Colonic mucosa (tissue), 4 donors: ENCODE data around the gene NINL. TPM values are rescaled to one million over a fixed set of nuclear protein-coding genes. Genes with fewer than 3 reads are reported as not detected.

Experiments
- DNase-seq: peaks from one replicate; pipeline ENCODE4 v3.0.0-alpha.2; 2020
- H3K27ac ChIP-seq: fragments of 200-600 bp; one replicate; pipeline ENCODE4 v1.8.0; 2021
- H3K27me3 ChIP-seq: fragments of 200-600 bp; one replicate; pipeline ENCODE4 v1.8.0; 2021
- H3K36me3 ChIP-seq: fragments of 200-600 bp; one replicate; pipeline ENCODE4 v1.8.0; 2021
- H3K4me1 ChIP-seq: fragments of 200-600 bp; one replicate; pipeline ENCODE4 v1.8.0; 2021; ENCODE audit warnings: mild to moderate bottlenecking
- H3K4me3 ChIP-seq: fragments of 200-600 bp; one replicate; pipeline ENCODE4 v1.8.0; 2021
- H3K9ac ChIP-seq, 2 donors: one replicate each; pipeline ENCODE4 v1.7.0; 2013; ENCODE audit warnings: control low read depth in 2 of 2, low read depth in 2 of 2, low read length in 2 of 2
- H3K9me3 ChIP-seq: fragments of 200-600 bp; one replicate; pipeline ENCODE4 v1.8.0; 2021
- intact Hi-C: fragments of 100-400 bp; cut with DNase I; formaldehyde crosslinking; loops from one replicate; pipeline ENCODE4 v1.14.1; 2022
- total RNA-seq, 2 donors: library from RNA; stranded (reverse); fragmentation: NEBNext Ultra II Directional in 1 of 2; extraction: Animal tissue kit (Norgen Biotek cat#: 25700) in 1 of 2; gene quantifications; one replicate each; pipeline ENCODE4 v1.2.1, GENCODE V29; 2021
- TF ChIP-seq, protein P1 (sequence below): fragments of 200-600 bp; IDR thresholded peaks from one replicate; pipeline ENCODE4 v1.8.0; 2022; ENCODE audit warnings: antibody characterized with exemption, mild to moderate bottlenecking
- donor health status: healthy.
- donor health status: DM: no; HTN: no; CAD: no.
- donor health status: DM: no; HTN: no; CAD: no.

Gene NINL
- total RNA-seq, 2 donors from 2014 or later, result 3.4 to 5.3 TPM

DNA sequence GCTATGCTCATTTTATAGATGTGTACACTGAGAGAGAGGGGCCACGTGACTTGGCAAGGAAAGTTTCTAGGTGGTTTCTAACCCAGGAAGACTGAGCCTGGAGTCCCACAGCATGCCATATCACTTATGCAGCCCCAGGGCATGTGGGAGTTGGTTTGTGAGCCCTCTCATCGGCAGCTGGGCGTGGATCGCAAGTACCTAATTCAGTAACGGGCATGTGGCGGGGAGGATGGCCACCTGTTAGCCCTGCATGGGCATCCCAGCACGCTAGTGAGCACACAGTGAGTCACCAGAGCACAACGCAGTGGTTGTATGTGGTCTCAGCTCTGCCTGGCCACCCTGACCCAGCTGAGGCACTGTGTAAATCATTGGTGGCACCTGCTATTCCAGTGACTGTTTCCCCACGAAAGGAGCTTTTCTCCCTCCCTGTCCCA is 88.3 kb downstream of the NINL start:
- no peak overlapping the region for H3K9ac ChIP-seq
- H3K27ac ChIP-seq, result no peak overlapping the region
- H3K27me3 ChIP-seq, result no peaks in the 10 kb centered on the region
- H3K36me3 ChIP-seq, result no peaks in the 10 kb centered on the region
- intact Hi-C loops, result no loop called here
- no peaks in the 10 kb centered on the region for H3K4me1 ChIP-seq
- no peak for DNase-seq
- H3K4me3 ChIP-seq, result no peak overlapping the region
- TF ChIP-seq, protein P1, sequence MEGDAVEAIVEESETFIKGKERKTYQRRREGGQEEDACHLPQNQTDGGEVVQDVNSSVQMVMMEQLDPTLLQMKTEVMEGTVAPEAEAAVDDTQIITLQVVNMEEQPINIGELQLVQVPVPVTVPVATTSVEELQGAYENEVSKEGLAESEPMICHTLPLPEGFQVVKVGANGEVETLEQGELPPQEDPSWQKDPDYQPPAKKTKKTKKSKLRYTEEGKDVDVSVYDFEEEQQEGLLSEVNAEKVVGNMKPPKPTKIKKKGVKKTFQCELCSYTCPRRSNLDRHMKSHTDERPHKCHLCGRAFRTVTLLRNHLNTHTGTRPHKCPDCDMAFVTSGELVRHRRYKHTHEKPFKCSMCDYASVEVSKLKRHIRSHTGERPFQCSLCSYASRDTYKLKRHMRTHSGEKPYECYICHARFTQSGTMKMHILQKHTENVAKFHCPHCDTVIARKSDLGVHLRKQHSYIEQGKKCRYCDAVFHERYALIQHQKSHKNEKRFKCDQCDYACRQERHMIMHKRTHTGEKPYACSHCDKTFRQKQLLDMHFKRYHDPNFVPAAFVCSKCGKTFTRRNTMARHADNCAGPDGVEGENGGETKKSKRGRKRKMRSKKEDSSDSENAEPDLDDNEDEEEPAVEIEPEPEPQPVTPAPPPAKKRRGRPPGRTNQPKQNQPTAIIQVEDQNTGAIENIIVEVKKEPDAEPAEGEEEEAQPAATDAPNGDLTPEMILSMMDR, result no peak
- no peaks in the 10 kb centered on the region for H3K9me3 ChIP-seq

DNA sequence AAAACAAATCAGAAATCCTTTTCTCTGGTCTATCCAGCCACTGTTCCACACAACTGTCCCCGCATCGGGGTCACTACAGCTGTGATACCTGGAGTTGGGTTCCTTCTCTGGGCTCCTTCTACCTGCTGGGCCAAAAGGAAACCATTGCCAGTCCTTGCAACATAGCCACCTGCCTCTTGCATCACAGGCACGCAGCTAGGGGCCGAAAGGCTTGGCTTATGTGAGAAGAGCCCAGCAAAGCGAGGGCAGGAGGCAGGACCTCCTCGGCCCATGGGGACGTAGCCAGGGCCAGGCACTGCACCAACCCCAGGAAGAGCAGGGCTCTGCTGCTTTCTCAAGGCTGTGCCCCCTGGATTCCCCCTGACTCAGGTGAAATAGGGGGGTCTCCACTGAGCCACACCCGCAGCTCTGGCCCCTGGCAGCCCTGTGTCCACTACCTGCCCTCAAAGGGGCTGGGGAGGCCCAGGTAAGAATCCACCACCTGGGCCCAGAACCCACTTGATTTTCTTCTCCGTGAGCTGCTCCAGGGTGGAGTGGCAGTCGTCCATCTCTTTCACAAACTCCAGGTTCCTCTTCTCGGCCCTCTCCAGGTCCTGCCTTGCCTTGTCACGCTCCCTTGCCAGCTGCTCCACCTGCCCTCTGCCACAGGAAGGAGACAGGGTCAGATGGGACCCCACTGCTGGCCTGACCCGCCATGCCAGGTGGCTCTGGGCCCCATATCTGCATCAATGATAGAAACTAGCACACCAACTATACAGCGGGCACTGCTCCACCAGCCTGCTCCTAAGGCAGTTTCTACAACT is 89.0 kb downstream of the NINL start:
- TF ChIP-seq, protein P1, result no peak
- Histone ChIP-seq H3K9me3 (no peaks in the 10 kb centered on the region), H3K4me3 (no peak overlapping the region), H3K36me3 (no peaks in the 10 kb centered on the region), H3K27ac (no peak overlapping the region), H3K9ac (no peak overlapping the region), H3K27me3 (no peaks in the 10 kb centered on the region), H3K4me1 (no peaks in the 10 kb centered on the region)
- intact Hi-C loops, result no loop called here
- DNase-seq, result no peak

DNA sequence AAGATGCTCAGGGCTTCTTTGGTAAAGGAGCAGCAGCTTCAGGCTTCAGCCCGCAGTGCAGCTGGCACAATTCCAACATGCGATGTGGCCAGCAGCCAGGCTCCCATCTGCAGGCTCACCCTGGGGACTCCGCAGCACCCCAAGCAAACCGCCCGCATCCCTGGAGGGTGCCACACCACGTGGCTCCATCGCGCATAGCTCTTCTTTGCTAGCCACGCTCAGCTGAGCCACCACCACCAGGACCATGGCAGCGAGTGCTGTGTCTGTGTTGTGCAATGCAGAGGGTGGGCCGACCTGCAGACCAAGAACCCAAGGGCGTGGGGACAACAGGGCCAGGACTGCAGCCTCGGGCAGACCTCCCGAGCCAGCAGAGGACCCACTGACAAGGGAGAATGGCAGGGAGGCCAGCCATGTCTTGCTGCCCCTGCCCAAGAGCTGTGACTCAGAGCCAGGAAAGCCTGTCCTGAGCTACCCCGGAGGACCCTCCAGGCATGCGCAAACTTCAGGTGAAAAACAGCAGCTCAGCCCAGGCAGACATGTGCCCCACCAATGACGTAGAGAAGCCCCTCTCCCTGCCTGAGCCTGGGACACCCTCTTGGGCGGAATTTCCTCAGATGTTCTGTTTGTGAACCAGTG is 90.0 kb downstream of the NINL start:
- DNase-seq, result no peak
- no peaks in the 10 kb centered on the region for H3K4me1 ChIP-seq
- no peak overlapping the region for H3K9ac ChIP-seq
- H3K9me3 ChIP-seq, result no peaks in the 10 kb centered on the region
- H3K4me3 ChIP-seq, result no peak overlapping the region
- H3K27me3 ChIP-seq, result no peaks in the 10 kb centered on the region
- intact Hi-C loops, result no loop called here
- TF ChIP-seq, protein P1, result no peak
- H3K36me3 ChIP-seq, result no peaks in the 10 kb centered on the region
- H3K27ac ChIP-seq, result no peak overlapping the region

DNA sequence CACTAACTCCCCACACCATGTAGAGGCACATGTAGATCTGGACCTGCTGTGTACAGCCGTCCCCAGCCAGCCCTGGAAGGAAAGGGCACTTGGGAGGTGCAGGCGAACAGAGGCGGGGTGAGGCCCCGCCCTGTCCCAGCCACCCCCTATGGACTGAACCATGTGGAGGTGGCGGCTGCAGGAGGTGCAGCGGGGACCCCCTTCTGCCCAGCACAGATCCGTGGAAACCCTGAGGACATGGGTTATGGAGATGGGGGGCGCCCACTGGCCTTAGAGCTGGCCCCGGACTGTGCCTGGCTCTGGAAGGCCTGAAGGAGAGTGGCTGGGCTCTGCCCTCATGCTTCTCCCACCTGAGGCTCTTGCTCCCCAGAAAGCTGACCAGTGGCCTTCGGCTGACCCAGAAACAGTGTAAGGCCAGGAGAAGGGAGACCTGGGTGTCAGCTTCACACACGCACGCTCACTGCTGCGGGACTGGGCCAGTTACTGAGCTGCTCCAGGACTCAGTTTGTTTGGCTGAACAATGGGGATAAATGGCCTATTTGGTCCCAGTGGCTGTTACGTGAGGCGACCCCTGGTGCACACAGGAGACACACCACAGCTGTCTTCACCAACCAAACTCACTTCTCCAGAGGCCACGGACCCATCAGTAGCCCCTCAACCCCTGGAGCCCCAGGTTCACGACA is 90.7 kb downstream of the NINL start:
- no peak for DNase-seq
- Histone ChIP-seq H3K9me3 (no peaks in the 10 kb centered on the region), H3K36me3 (no peaks in the 10 kb centered on the region), H3K4me1 (no peaks in the 10 kb centered on the region), H3K9ac (no peak overlapping the region), H3K27me3 (no peaks in the 10 kb centered on the region), H3K27ac (no peak overlapping the region), H3K4me3 (no peak overlapping the region)
- intact Hi-C loops, result no loop called here
- TF ChIP-seq, protein P1, result no peak

DNA sequence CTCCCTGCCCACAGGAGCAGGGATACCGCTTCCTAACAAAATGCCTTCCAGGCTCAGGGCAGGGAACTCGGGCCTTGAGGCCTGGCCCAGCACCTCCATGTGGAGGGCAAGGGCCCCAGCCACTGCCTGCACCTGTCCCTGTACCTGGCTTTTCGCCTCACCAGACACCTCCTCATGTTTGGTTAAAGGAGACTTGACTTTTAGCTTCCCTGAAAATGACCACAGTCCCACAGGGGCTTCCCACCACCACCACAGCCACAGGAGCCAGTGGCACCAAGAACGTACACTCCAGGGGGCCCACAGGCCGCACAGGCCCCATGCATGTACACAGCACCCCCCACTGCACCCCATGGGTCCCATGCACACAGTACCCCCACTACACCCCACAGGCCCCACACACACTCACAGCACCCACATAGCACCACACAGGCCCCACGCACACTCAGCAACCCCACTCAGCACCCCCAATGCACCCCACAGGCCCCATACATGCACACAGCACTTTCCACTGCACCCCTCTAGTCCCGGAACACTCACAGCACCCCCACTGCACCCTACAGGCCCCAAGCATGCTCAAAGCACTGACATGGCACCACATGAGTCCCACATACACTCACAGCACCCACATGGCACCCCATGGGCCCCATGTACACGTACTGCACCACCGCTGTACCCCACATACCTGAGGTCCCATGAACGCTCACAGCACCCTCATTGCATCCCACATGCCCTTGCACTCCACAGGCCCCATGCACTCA is 91.4 kb downstream of the NINL start:
- intact Hi-C loops, result no loop called here
- TF ChIP-seq, protein P1, result no peak

More for the DNA sequence above, 91.4 kb downstream of the NINL start:
- Histone ChIP-seq H3K27ac (no peak overlapping the region), H3K9me3 (no peaks in the 10 kb centered on the region), H3K4me3 (no peak overlapping the region), H3K36me3 (no peaks in the 10 kb centered on the region), H3K9ac (no peak overlapping the region), H3K4me1 (no peaks in the 10 kb centered on the region), H3K27me3 (no peaks in the 10 kb centered on the region)
- no peak for DNase-seq
